GM21515 (cell line): ENCODE measurements around the gene SRBD1.

Experiments used
- ATAC-seq: cut with Tn5 transposase; IDR thresholded peaks from one replicate; pipeline ENCODE4 v1.9.1; 2021; ENCODE audit not compliant: unreplicated experiment

SRBD1 gene

DNA sequence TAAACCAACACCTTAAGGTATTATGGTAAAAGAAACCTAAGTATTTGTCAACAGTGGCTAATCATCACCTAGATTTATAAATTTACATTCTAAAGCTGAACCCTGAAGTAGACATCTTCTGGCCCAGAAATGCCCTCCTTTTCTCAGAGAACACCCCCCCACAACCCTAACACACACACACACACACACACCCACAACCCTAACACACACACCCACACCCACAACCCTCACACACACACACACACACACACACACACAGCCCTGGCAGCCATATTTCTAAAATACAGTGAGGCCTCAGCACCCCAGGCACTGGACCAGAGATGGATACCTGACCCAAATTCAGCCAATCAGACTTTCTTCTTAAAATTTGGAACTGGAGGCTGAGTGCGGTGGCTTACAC lies 14.3 kb downstream of the SRBD1 start:
- ATAC-seq: no peak

DNA sequence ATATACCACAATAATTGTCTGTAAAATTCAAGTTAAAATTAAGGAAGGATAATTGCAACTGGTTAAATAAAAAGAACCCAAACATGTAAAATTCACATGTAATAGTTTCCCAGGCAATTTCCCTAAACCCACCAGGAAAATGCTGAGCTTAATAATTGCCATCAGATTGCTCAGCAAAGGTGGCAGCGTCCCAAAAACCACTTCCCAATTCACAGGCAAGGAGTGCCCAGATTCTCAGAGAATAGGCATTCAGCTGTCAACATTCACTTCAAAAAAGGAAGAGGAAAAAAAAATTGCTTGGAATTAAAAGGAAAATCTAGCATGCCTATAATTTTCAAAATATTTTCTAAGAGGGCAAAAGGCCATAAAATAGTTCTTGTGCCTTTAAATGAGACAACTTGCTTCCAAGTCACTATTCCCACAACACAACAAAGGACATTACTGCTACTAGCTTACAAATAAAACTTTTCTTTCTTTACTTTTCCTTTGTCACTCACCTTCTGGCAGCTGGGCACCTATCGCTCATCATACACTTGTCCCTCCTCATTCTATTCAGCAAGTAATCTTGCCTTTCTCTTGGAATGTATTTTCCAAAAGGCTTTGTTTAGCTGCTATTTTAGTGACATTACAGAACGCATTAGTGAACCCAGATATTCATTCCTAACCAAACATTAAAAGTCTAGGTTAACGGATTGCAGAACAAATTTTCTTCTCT lies 15.2 kb downstream of the SRBD1 start:
- no peak for ATAC-seq

DNA sequence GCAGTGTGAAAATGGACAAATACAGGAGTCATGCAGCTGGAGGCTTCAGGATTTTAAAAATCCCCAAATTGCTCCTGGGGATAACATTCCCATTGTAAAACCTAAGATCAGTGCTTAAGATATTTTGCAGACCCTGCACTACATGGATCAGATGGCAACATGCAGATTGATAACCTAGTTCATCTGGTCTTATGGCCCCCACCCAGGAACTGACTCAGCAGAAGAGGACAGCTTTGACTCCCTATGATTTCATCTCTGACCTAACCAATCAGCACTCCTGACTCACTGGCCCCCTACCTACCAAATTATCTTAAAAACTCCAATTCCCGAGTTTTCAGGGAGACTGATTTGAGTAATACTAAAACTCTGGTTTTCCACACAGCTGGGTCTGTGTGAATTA lies 20.0 kb downstream of the SRBD1 start:
- no peak for ATAC-seq

DNA sequence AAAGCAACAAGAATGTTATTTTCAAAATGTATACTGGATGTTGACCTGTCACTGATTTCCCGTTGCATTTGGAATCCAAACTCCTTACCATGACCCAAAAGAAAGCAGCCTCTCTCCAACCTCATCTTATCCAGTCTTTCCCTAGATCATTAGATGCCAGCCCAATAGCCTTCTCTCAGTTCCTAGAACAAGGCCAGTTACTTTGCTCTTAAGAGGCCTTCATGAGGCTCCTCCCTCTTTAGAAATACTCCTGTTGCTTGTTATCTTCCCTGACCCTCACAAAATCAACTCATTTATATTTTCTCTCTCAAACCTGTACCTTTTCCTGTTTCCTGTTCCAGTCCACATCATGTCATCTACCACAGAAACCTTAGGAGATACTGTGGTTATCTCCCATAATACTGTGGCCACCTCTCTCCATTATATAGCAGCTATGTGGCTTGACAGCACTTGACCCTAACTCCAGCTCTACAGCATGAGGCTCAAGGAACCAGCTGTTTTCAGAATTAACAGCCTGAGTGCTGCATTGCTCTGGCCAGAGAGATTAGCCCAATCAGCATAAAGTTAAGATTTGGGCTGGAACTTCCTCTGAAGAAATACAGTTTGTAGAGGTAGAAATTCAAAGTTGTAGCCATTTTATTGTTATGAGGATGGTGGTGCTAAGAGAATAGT lies 22.8 kb downstream of the SRBD1 start:
- no peak for ATAC-seq

DNA sequence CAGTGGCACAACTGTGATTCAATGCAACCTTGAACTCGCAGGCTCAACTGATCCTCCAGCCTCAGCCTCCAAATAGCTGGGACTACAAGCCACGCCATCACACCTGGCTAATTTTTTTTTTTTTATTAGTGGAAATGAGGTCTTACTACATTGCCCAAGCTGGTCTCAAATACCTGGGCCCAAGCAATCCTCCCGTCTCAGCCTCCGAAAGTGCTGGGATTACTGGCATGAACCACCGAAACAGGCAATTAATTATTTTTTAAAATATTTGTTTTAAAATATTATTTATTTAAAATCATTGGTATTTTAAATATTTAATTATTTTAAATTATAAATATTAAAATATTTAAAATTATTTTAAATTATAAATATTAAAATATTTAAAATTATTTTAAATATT lies 24.5 kb downstream of the SRBD1 start:
- ATAC-seq: no peak

DNA sequence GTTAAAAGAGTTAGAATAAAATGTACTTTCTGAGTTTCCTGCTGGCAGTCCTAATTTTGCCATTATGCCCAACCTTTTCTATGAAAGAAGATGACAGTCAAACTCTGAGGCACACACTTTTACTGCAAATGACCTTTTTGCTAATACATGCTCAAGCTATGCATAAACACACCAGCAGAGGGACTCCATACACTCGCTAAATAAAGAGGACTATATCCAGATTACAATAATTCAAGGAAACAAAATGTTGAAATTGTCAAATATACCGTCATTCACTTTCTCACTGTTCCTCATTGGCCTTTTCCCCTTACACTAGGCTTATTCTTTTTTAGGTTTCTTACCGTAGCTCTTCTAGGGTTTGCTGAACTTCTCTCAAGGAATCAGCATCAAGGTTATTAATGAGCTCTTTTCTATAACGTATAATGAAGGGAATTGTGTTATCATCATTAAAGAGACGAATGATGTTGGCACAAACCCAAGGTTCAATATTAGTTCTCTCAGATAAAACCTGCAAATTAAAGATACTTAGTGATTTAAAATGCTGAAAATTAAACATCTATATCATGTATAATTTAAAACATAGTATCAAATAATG lies 25.7 kb downstream of the SRBD1 start:
- ATAC-seq: no peak

DNA sequence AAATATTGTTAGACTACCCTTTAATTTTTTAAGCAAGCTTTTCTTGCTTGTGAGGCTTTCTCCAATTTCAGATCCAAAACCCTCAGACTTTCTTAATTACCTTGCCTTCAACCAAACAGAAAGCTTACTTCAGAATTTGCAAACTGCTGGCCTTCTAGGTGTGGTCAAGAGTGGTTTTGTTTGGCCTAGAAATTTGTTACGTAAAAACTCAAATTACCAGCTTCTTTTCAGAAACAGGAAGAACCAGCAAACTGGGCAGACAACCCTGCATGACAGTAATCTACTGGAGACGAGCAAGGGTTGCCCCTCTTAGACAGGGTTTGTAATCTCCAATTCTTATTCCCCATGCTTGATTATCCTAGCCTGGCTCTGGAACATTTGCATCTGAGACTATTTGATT lies 27.1 kb downstream of the SRBD1 start:
- ATAC-seq: no peak

DNA sequence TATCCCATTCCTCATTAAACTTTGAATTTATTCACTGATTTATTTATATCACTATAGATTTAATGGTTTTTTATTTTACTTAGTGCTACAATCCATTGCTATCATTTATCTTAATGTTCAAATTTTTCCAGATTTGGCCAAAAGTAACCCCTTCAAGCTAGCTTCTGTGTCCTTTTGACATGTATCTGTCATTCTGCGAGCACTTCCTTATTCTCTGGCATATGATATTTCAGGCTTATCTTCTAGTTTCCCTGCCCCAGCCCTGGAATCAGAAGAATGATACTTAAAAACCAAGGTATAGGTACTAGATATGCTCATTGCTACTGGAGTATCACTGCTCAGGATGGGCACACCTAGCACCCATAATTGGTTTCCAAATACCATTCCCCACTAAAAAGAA lies 28.5 kb downstream of the SRBD1 start:
- ATAC-seq: no peak

DNA sequence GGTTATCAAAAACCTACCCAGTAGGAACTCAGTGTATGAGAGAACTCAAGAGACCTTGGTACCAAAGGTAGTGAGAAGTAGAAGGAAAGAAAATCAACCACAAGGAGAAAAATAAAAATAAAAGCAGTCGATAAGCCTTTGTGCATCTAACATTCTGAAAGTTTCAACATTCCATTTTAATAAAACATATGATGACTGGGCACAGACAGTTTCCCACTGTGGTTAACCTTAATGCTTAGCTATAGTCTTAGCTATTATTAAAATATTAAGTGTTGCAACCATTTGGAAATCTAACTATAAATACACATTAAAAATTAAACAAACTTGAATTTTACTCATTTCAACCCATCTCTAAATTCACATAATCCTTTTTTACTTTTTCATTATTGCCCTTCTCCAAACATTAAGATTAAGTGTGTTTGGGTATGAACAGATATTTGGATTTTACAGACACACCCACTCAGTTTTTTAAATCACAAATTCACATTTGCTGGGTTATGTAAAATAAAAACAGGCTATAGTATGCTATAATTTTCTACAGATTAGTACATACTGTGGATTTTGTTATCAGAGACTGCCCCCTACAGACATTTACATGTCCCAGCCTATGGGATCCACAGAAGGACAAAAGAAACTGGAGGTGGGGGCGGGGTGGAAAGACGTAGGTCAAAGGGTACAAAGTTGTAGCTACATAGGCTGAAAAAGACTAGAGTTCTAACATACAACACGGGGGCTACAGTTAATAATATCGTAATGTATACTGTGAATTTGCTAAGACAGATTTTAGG lies 32.8 kb downstream of the SRBD1 start:
- ATAC-seq: no peak

DNA sequence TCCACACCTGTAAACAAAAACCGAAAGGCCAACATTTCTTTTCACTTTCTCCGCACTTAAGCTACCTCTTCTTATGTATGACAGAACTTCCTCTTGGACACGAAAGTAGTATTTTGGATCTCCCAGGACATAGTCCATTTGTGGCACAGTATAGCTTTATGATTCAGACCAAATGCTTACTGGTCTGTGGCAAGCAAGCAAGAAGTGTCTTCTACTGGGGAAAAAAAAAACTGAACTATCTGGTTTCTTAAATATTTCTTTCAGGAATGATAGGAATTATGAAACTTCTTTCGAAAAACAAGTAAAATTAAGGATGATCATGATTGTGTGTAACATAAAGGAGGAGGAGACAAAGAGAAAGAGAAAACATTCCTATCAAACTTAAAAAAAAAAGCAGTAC lies 33.6 kb downstream of the SRBD1 start:
- ATAC-seq: no peak

DNA sequence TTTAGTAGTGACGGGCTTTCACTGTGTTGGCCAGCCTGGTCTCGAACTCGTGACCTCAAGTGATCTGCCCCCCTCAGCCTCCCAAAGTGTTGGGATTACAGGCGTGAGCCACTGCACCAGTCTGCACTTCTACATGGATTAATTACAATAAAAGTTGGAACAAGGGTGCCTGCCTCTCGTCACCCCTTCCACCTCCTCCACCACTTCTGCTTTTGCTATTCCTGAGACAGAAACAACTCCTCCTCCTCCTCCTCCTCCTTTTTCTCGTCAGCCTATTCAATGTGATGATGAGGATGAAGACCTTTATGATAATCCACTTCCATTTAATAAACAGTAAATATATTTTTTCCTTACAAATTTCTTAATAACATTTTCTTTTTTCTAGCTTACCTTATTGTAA lies 35.2 kb downstream of the SRBD1 start:
- ATAC-seq: no peak

DNA sequence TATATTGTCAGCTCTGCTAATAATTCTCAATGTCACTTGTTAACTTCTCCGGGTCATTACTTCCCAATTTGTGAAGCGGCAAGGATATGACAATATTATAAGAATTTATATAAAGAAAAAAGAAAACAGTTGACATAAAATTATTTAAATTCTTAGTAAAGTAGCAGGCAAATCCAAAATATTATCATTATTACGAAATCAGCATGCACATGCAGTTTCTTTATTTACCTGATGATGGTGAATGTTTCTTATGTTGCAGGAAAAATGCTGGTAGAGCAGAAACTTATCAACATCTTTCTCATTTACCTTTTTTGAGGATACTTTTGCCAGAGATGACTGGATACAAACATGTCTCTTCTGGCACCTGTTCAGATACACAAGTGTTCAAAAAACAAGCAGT lies 38.1 kb downstream of the SRBD1 start:
- ATAC-seq: no peak

DNA sequence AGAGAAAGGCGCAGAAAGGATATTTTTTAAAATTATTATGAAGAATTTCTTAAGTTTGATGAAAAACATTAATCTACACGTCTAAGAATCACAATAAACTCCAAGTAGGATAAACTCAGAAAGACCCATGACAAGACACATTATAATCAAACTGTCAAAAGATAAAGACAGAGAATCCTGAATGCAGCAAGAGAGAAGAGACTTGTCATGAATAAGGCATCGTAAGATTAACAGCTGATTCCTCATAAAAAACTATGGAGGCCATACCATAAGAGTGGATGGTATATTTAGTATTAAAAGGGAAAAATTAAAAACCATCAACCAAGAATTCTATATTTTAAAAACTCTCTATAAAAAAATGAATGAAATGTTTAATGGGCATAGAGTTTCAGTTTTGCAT lies 39.1 kb downstream of the SRBD1 start:
- no peak for ATAC-seq

DNA sequence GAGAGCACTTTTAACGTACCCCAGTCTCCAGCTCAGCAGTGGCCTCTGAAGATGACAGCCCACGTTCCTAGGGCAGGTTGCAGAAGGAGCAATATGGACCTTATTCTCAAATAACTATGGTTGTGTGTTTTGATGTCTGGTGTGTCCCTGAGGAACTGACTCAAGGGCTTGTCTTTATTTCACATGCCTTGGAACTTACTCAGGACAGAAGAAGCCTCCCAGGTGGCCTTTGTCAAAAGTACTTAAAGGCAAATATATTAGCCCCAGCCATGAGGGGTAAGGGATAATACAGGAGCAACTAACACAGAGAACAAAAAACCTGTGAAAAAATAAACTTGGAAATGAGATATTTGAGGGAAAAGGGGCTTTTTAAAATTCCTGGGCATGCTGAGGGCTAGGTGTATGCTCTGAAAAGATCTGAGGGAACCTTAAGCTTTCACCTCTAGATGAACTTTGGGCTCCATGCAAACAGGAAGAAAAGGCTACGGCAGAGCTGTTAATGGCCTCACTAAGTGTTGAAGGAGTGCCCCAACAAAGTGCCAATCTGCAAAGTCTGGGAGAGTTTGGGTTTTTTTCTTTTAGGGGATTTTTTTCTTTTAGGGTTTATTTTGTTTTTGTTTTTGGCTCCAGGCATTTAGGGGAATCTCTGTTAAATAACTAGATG lies 40.3 kb downstream of the SRBD1 start:
- no peak for ATAC-seq

DNA sequence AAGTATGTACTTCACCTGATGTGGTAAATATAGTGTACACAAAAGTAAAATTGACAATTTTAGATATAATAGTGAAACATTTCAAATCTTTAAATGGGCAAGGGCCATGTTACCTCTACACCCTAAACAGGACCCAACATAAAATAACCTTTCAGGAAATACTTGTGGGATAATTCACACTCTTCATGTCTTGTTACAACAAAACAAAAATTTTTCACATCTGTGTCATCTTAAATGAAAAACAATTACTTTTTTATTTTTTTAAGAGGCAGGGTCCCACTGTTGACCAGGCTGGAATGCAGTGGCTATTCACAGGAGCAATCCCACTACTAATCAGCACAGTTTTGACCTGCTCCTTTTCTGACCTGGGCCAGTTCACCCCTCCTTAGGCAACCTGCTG lies 42.1 kb downstream of the SRBD1 start:
- no peak for ATAC-seq

DNA sequence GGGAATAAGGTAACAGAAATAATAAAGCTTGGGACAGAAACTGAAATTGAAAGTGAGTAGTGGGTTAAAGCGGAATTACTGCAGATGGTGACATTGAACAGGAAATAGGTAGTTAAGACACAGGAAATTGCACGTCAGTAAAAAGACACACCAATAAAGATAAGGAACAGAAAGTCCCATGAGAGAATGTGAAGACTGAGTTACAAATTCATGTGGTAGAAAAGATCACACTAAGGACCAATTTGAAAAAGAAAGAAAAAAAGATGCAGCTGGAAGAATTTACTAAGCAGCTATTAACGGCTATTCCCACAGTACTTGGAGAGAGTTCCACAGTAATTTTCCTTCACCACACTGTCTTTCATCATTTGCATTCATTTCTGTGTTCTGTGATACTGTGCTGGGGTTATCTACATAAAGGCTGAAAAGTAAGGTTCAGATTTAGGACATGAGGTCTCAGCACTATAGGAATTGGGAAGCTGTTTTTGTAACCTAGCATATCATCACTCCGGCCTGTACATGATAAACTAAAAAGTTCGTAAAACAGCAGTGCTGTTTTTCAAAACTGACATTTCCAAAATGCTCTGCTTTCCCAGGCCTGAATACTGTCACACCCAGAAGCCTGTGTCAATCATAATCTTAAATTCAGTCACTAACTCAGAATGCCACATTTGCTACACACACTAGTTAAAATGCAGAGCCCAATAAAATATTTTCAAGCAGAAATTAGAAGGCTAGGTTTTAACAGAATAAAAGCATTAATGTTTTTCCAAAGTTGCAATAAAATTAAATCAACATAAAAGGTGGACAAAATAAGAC lies 42.9 kb downstream of the SRBD1 start:
- ATAC-seq: peak; percentile 92

DNA sequence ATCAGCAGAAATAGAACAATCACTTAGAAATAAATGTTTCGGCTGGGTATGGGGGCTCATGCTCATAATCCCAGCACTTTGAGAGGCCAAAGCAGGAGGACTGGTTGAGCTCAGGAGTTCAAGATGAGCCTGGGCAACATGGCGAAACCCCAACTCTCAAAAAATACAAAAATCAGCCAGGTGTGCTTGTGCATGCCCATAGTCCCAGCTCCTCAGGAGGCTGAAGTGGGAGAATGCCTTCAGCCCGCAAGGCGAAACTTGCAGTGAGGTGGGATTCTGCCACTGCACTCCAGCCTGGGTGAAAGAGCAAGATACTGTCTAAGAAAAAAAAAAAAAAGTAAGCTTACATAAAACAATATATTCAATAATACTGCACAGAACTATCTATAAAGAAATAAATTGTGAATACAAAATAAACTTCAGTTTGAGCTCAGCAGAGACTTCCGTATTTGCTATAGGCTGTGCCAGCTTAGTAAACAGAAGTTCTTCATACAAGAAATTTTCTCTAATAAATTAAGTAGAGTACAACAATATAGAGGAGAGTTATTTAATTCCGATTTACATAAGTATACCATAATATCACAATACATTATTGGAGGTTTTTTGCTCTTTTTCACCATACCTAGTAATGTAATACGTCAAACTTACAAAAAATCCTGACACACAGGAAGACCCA lies 43.6 kb downstream of the SRBD1 start:
- ATAC-seq: no peak

DNA sequence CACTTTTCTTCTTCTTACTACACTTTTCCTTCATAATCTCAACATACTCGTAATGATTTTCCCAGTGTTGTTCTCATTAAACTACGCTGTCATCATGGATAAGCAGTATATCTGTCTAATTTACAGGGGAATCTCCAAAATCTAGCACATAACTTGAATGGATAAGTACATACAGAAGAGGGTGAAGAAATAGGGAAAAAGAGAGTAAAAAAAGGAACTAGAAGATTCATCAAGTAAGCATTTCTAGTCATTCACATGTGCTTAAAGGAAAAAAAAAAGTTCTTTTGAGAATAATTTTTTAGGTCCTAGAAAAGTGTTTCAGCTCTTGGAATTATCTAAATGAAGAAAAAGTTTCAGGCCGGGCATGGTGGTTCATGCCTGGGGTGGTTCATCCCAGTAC lies 51.6 kb downstream of the SRBD1 start:
- no peak for ATAC-seq

DNA sequence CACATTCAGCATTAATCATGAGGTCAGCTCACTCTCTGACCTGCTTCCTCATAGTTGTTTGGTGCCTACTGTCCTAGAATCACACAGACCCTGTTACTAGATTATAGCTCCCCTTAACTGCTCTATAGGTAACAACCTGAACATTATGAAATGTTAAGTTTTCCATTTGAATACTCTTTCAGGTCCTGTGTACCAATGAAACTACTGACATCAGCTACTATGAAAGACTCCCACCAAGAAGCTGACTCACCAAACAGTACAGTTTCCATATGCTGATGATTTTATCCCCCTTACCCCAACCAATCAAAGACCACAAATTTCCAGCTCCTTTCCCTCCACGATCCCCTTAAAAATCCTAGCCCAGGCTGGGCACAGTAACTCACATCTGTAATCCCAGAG lies 56.3 kb downstream of the SRBD1 start:
- ATAC-seq: no peak
